Testis (tissue), 3 donors: ENCODE data around the gene FMNL2. TPM values are rescaled to one million over a fixed set of nuclear protein-coding genes. Genes with fewer than 3 reads are reported as not detected.

Experiments
- DNase-seq: peaks from one replicate; pipeline ENCODE4 v3.0.0-alpha.2; 2019
- H3K27ac ChIP-seq, 2 donors: fragments of 200-600 bp; sonication (generic); one replicate each; pipeline ENCODE4 v1.5.1; 2019
- H3K27me3 ChIP-seq: fragments of 200-600 bp; sonication (generic); one replicate; pipeline ENCODE4 v1.5.1; 2019
- H3K36me3 ChIP-seq: fragments of 200-600 bp; sonication (generic); one replicate; pipeline ENCODE4 v1.5.1; 2017; ENCODE audit warnings: low read depth; ENCODE audit errors: missing control alignments
- H3K4me1 ChIP-seq: fragments of 200-600 bp; sonication (generic); one replicate; pipeline ENCODE4 v1.5.1; 2019
- H3K4me3 ChIP-seq, 2 donors: fragments of 200-600 bp; sonication (generic); one replicate each; pipeline ENCODE4 v1.5.1; 2017 to 2019
- H3K9me3 ChIP-seq: fragments of 200-600 bp; sonication (generic); one replicate; pipeline ENCODE4 v1.5.1; 2017
- POLR2A ChIP-seq: fragments of 450-650 bp; IDR thresholded peaks from one replicate; pipeline ENCODE4 v1.6.1; 2017; ENCODE audit warnings: antibody characterized with exemption, mild to moderate bottlenecking, moderate library complexity
- WGBS, 2 donors: methylation state at CpG; one replicate each; pipeline ENCODE4 v1.1.5; 2018; 5-methylcytosine and 5-hydroxymethylcytosine counted together
- intact Hi-C: fragments of 100-400 bp; cut with DNase I; formaldehyde crosslinking; loops from one replicate; pipeline ENCODE4 v1.15.1; 2023; ENCODE audit warnings: low total_unique reads
- polyA plus RNA-seq: library from polyadenylated mRNA; stranded (reverse); fragments of 350-450 nt; fragmentation: Illumina TruSeq; extraction: RNeasy Lipid Tissue Mini Kit (QIAGEN cat#74804); gene quantifications from one replicate; pipeline ENCODE4 v1.2.3, GENCODE V29; 2014; ENCODE audit warnings: low read depth, low replicate concordance; ENCODE audit not compliant: insufficient read depth
- total RNA-seq, 2 donors: library from RNA; depleted of rRNA; stranded (reverse); fragments of >200 nt; gene quantifications; one replicate each; pipeline ENCODE4 v1.2.3, GENCODE V29; 2016
- TF ChIP-seq, protein P1 (sequence below), 3 experiments: fragments of 450-650 bp in 2 of 3; fragments of 200-600 bp in 1 of 3; sonication (generic) in 1 of 3; IDR thresholded peaks; one replicate each; pipeline ENCODE4 v1.5.1; 2016 to 2019; ENCODE audit warnings: antibody characterized with exemption in 3 of 3, mild to moderate bottlenecking in 2 of 3, moderate library complexity in 1 of 3

The FMNL2 gene
- total and polyA plus RNA-seq, 3 donors from 2014 or later: 15.4 to 19.8 (median 16.8) TPM

DNA sequence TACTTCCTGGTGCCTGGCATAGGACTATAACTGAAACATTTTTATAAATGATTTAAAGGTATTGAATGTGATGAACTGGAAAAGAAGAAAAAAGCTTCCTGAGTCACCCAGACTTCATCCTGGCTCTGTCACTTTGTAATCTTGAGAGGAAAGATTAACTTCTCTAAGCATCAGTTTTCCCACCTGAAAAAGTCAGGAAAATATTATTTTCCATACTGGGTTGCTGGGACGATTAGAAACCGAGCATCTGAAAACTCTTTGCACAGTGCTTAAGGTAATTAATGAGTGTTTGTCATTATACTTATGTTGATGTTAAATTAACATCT, 71.8 kb downstream of the FMNL2 start:
- WGBS, 2 donors: 52 to 70% methylated on average over 2 of the region's 2 CpGs
- no peaks in the 10 kb centered on the region for H3K9me3 ChIP-seq
- H3K27ac ChIP-seq: peak overlapping the region in 1 of 2 donors; percentile 31
- intact Hi-C loops: no loop called here
- TF ChIP-seq, protein P1, sequence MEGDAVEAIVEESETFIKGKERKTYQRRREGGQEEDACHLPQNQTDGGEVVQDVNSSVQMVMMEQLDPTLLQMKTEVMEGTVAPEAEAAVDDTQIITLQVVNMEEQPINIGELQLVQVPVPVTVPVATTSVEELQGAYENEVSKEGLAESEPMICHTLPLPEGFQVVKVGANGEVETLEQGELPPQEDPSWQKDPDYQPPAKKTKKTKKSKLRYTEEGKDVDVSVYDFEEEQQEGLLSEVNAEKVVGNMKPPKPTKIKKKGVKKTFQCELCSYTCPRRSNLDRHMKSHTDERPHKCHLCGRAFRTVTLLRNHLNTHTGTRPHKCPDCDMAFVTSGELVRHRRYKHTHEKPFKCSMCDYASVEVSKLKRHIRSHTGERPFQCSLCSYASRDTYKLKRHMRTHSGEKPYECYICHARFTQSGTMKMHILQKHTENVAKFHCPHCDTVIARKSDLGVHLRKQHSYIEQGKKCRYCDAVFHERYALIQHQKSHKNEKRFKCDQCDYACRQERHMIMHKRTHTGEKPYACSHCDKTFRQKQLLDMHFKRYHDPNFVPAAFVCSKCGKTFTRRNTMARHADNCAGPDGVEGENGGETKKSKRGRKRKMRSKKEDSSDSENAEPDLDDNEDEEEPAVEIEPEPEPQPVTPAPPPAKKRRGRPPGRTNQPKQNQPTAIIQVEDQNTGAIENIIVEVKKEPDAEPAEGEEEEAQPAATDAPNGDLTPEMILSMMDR (IDR thresholded peaks at IDR 0.05): no peak
- TF ChIP-seq POLR2A: no peak
- no peak for DNase-seq
- no peak overlapping the region for H3K4me3 ChIP-seq
- no peaks in the 10 kb centered on the region for H3K27me3 ChIP-seq
- H3K4me1 ChIP-seq: peaks cover 6% of the 10 kb centered on the region
- H3K36me3 ChIP-seq: no peaks in the 10 kb centered on the region

DNA sequence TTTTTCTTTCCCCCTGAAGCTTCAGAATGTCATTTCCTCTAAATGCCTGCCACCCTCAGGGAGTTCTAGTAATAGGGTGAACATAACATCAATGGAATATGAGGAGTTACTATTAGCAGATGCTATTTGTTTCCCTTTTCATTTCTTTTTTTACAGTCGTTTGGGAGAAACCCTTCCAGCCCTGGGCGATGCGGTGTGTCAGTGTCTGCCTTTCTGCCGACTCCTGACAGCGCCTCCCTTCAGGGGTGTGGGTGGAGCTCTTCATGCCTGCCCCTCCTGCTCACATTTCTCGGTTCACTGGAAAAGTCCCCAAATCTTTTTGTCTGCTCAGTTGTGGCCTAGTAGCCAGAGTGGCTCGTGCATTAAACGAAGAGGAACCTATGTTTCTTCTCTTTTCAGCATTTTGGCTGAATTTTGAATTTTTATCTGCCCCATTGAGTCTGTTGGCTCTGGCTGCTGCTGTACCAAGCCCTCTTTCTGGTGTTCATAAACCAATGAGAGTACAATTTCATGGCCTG, 72.3 kb downstream of the FMNL2 start:
- 22 to 35% methylated on average over 8 of the region's 8 CpGs for WGBS, 2 donors
- Histone ChIP-seq H3K4me1 (peaks cover 6% of the 10 kb centered on the region), H3K4me3 (no peak overlapping the region), H3K27ac (peak overlapping the region in 1 of 2 donors; percentile 25), H3K27me3 (no peaks in the 10 kb centered on the region), H3K9me3 (no peaks in the 10 kb centered on the region), H3K36me3 (no peaks in the 10 kb centered on the region)
- intact Hi-C loops: no loop called here
- TF ChIP-seq POLR2A: no peak
- TF ChIP-seq, protein P1 (IDR thresholded peaks at IDR 0.05): no peak
- peak; percentile 51 for DNase-seq

DNA sequence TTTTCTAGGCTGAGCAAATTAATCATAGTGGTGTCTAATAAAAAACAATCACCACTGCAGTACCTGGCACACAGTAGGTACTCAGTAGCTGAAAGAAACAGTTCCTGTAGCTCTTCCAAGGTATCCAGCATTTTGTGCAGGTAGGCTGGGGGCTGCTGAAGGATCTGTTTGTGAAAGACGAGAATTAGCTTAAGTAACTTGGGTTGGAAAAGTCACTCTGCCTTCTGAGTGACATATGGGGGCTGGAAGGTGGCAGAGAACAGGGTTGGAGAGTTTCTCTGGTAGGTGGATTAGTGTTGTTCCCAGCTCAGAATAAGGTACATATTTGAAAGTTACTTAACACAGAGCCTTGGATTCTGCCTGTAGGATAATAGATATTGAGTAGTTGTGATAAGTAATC, 72.8 kb downstream of the FMNL2 start:
- no peak for DNase-seq
- no peak overlapping the region for H3K4me3 ChIP-seq
- H3K27me3 ChIP-seq: no peaks in the 10 kb centered on the region
- WGBS, 2 donors: 71 to 75% methylated on average over 1 of the region's 1 CpG
- H3K27ac ChIP-seq: peak overlapping the region in 1 of 2 donors; percentile 25
- H3K4me1 ChIP-seq: peaks cover 6% of the 10 kb centered on the region
- intact Hi-C loops: no loop called here
- H3K36me3 ChIP-seq: no peaks in the 10 kb centered on the region
- no peak for TF ChIP-seq POLR2A
- TF ChIP-seq, protein P1 (IDR thresholded peaks at IDR 0.05): no peak
- no peaks in the 10 kb centered on the region for H3K9me3 ChIP-seq

DNA sequence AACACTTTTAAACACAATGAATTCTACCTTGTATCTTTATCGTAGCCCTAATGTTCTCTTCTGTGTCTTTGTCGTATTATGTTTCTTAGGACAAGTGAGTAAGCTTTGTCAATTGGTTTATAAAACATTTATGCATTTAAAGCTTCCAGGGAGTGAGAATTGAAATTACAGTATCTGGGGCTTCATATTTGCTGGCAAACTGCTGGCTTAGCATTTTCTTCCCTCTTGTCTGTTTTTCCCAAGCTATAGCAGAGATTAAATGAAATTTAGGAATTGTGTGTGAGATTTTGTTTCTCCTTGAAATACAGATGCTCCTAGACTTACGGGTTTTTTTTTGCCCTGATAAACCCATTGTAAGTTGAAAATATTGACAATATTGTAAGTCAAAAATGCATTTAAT, 73.3 kb downstream of the FMNL2 start:
- intact Hi-C loops: no loop called here
- Histone ChIP-seq H3K9me3 (no peaks in the 10 kb centered on the region), H3K4me1 (peaks cover 10% of the 10 kb centered on the region), H3K4me3 (no peak overlapping the region), H3K27me3 (no peaks in the 10 kb centered on the region), H3K36me3 (no peaks in the 10 kb centered on the region), H3K27ac (no peak overlapping the region)
- TF ChIP-seq, protein P1 (IDR thresholded peaks at IDR 0.05): no peak
- no peak for TF ChIP-seq POLR2A
- 73 to 77% methylated on average over 3 of the region's 3 CpGs for WGBS, 2 donors
- no peak for DNase-seq

DNA sequence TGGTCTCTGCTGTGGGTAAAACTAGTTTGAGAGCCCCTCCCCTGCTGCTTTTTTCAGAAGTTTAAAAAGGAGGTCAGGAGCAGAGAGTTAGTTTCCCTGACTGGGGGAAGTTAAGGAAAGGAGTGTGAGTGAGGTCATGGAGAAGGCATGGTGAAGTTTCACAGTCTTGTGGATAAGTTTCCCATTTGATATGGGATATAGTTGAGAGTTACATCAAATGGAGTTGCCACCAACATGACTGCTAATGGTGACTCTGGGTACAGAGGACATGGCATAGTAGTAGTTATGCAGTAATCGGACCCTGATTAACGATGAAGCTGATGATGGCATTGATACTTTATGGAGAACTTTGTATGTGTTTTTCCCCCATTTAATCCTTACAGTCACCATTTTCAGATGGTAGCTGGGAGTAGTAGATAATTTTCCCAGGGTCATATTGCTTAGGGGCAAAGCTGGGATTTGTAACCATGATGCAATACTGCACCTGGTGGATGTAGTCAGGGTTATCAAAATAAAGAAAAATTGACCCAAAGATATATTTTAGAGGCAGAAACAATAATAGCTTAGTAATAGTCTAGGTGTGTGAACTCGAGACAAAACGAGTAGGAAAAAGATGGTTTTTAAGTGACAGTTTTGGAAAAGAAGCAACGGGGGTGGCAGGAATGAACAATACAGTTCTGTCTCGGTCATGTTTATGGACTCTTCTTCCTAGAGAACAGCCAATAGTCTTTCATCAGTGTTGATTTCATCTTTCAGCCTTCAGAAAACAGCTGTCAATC, 74.6 kb downstream of the FMNL2 start:
- no peaks in the 10 kb centered on the region for H3K27me3 ChIP-seq
- H3K4me3 ChIP-seq: no peak overlapping the region
- H3K9me3 ChIP-seq: no peaks in the 10 kb centered on the region
- 93 to 95% methylated on average over 6 of the region's 6 CpGs for WGBS, 2 donors
- no peak overlapping the region for H3K27ac ChIP-seq
- no peak for TF ChIP-seq POLR2A
- TF ChIP-seq, protein P1 (IDR thresholded peaks at IDR 0.05): no peak
- intact Hi-C loops: no loop called here
- H3K36me3 ChIP-seq: no peaks in the 10 kb centered on the region
- peaks cover 18% of the 10 kb centered on the region for H3K4me1 ChIP-seq
- no peak for DNase-seq
